Thyroid gland (tissue), 4 donors: ENCODE results near the gene AKT1. TPM values are rescaled to one million over a fixed set of nuclear protein-coding genes. Genes with fewer than 3 reads are reported as not detected.

Source experiments
- DNase-seq, 2 donors: peaks; one replicate each; pipeline ENCODE4 v3.0.0-alpha.2; 2019
- H3K27ac ChIP-seq, 3 donors: fragments of 200-600 bp; sonication (generic); 1 replicate in 2 of 3; 2 replicates in 1 of 3; pipeline ENCODE4 v1.5.1; 2016 to 2019; ENCODE audit warnings: mild to moderate bottlenecking in 1 of 3, moderate library complexity in 1 of 3
- H3K27me3 ChIP-seq: fragments of 200-600 bp; sonication (generic); one replicate; pipeline ENCODE4 v1.5.1; 2019
- H3K36me3 ChIP-seq, 2 donors: fragments of 200-600 bp; sonication (generic); one replicate each; pipeline ENCODE4 v1.5.1; 2016 to 2019
- H3K4me1 ChIP-seq, 2 donors: fragments of 200-600 bp; sonication (generic); one replicate each; pipeline ENCODE4 v1.5.1; 2017 to 2019
- H3K4me3 ChIP-seq, 3 donors: fragments of 200-600 bp; sonication (generic); replicated peaks in 1 of 3; 1 replicate in 2 of 3; 2 replicates in 1 of 3; pipeline ENCODE4 v1.5.1; 2016; ENCODE audit warnings: mild to moderate bottlenecking in 1 of 3
- H3K9me3 ChIP-seq: fragments of 200-600 bp; sonication (generic); one replicate; pipeline ENCODE4 v1.5.1; 2017
- POLR2A ChIP-seq, 2 donors: fragments of 450-650 bp; IDR thresholded peaks; one replicate each; pipeline ENCODE4 v1.6.1; 2017; ENCODE audit warnings: antibody characterized with exemption in 2 of 2, mild to moderate bottlenecking in 2 of 2, moderate library complexity in 1 of 2
- WGBS, 2 donors: methylation state at CpG; one replicate each; pipeline ENCODE4 v1.1.5; 2017; 5-methylcytosine and 5-hydroxymethylcytosine counted together
- intact Hi-C: fragments of 100-400 bp; cut with DNase I; formaldehyde crosslinking; loops from one replicate; pipeline ENCODE4 v1.15.1; 2023
- total RNA-seq, 4 donors: library from RNA; depleted of rRNA; stranded (reverse); fragments of >200 nt; gene quantifications; one replicate each; pipeline ENCODE4 v1.2.3, GENCODE V29; 2016
- TF ChIP-seq, protein P1 (sequence below), 6 experiments: fragments of 200-600 bp in 3 of 6; fragments of 450-650 bp in 3 of 6; sonication (generic) in 3 of 6; IDR thresholded peaks; one replicate each; pipeline ENCODE4 v1.5.1; 2016 to 2019; ENCODE audit warnings: antibody characterized with exemption in 6 of 6, mild to moderate bottlenecking in 2 of 6, inconsistent platforms in 1 of 6, moderate library complexity in 1 of 6

The AKT1 gene
- total RNA-seq, 4 donors from 2014 or later, result 99.8 to 179 (median 152) TPM

DNA sequence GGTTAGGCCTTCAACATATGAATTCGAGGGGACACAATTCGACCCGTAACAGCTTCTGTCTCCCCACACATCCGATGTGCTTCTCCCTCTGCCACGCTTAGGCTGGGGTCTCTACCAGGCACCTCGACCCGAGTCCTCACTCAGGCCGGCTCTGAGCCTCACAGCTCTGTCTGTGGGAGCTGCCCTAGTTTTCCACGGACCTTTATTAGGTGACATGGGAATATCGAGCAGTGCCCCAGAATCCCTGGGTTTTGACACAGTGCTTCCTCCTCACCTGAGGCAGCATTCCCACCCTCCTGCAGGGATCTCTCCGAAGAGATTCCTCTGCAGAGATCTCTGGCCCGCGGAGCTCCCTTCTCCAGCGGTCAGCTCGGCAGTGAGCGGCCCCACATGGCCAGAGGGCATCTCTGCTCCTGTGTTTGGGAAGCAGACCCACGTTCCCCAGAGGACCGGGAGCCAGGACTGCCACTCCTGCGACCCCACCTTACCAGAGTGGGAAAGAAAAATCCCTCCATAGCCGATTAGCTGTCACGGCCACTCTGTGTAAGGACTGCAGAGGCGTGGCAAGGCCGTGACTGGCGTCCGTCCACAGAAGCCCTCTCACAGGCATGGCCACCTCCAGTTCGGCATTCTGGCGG lies 26.5 kb upstream of the AKT1 start:
- H3K36me3 ChIP-seq, result no peaks in the 10 kb centered on the region
- intact Hi-C loops, result loop anchor here (10.0 kb wide), 1 partner anchor 153 kb away; the partner anchor contains the start of gene AHNAK2
- no peak overlapping the region for H3K4me3 ChIP-seq
- DNase-seq, result no peak
- TF ChIP-seq, protein P1, sequence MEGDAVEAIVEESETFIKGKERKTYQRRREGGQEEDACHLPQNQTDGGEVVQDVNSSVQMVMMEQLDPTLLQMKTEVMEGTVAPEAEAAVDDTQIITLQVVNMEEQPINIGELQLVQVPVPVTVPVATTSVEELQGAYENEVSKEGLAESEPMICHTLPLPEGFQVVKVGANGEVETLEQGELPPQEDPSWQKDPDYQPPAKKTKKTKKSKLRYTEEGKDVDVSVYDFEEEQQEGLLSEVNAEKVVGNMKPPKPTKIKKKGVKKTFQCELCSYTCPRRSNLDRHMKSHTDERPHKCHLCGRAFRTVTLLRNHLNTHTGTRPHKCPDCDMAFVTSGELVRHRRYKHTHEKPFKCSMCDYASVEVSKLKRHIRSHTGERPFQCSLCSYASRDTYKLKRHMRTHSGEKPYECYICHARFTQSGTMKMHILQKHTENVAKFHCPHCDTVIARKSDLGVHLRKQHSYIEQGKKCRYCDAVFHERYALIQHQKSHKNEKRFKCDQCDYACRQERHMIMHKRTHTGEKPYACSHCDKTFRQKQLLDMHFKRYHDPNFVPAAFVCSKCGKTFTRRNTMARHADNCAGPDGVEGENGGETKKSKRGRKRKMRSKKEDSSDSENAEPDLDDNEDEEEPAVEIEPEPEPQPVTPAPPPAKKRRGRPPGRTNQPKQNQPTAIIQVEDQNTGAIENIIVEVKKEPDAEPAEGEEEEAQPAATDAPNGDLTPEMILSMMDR (IDR thresholded peaks at IDR 0.05), result no peak
- TF ChIP-seq POLR2A (IDR thresholded peaks at IDR 0.05), result no peak
- 91% methylated on average over 19 to 25 of the region's 27 CpGs for WGBS, 2 donors
- peaks cover 11 to 12% of the 10 kb centered on the region in 2 donors for H3K4me1 ChIP-seq
- H3K27me3 ChIP-seq, result no peaks in the 10 kb centered on the region
- H3K9me3 ChIP-seq, result no peaks in the 10 kb centered on the region
- H3K27ac ChIP-seq, result no peak overlapping the region

DNA sequence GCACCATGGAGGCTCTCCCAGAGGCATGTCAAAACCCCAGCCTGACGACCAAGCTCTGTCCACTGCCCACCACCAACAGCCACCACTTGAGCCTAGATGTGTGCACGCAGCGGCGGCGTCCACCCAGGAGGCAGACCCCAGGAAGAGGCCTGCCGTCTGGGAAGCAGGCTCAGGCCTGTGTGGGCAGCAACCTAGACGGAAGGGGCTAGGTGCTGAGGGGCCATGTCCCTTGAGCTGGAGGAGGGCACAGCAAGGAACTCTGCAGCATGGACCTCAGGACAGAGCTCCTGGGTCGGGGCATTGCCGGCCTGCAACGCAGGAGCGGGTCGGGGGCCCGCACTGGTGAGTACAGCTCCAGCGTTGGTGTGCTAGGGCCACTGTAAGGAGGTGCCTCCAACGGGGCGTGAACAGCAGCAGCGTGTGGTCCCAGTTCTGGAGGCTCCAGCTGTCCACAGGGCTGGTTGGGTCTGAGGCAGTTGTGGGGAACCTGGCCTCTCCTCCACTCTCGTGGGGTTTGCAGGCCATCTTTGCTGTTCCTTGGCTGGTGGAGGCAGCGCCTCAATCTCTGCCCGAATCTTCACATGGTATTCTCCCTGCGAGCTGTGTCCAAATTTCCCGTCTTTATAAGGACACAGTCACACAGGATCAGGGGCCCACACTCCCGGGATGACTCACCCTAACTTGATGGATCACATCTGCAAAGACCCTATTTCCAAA lies 25.8 kb upstream of the AKT1 start:
- no peak for DNase-seq

DNA sequence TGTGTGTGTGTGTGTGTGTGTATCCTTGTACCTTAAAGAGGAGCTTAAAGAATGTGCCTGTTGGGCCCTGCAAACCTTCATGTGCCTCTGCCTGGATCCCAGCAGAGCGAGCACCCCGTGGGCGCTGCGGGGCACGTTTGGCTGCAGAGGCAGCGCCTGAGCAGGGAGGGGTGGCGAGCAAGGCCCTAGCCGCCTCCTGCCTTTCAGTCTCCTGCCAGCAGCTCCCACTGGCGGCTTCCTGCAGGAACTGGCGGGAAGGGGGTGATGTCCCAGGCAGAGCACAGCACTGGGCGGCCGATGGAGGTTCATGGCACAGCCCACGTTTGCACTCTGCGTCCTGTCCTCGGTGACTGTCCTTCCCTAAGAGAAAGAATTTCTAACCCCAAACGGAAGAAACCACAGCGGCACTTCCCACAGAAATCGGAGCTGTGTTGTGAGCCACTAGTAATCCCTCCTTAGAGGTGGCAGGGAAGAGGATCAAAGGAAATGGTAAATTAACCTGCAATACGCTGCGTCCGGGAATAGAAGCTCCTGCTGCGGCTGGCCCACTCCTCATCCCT lies 25.2 kb upstream of the AKT1 start:
- intact Hi-C loops, result loop anchor here (10.0 kb wide), 1 partner anchor 154 kb away; the partner anchor contains the start of gene AHNAK2
- no peaks in the 10 kb centered on the region for H3K9me3 ChIP-seq
- peaks cover 12 to 17% of the 10 kb centered on the region in 2 donors for H3K4me1 ChIP-seq
- H3K27ac ChIP-seq, result no peak overlapping the region
- WGBS, 2 donors, result 12 to 32% methylated on average over 17 to 20 of the region's 22 CpGs
- H3K4me3 ChIP-seq, result no peak overlapping the region
- peak; percentile 74 to 81 for DNase-seq
- no peaks in the 10 kb centered on the region for H3K27me3 ChIP-seq
- no peaks in the 10 kb centered on the region for H3K36me3 ChIP-seq
- no peak for TF ChIP-seq POLR2A (IDR thresholded peaks at IDR 0.05)
- TF ChIP-seq, protein P1 (IDR thresholded peaks at IDR 0.05), result peak in 5 of 6 experiments; percentile 25 to 54 (median 52)

More for the DNA sequence above, 25.8 kb upstream of the AKT1 start:
- intact Hi-C loops, result loop anchor here (10.0 kb wide), 1 partner anchor 153 kb away; the partner anchor contains the start of gene AHNAK2
- Histone ChIP-seq H3K4me3 (no peak overlapping the region), H3K4me1 (peaks cover 16 to 17% of the 10 kb centered on the region in 2 donors), H3K36me3 (no peaks in the 10 kb centered on the region), H3K27ac (no peak overlapping the region), H3K27me3 (no peaks in the 10 kb centered on the region), H3K9me3 (no peaks in the 10 kb centered on the region)
- 90 to 93% methylated on average over 6 to 11 of the region's 23 CpGs for WGBS, 2 donors
- TF ChIP-seq, protein P1 (IDR thresholded peaks at IDR 0.05), result no peak
- no peak for TF ChIP-seq POLR2A (IDR thresholded peaks at IDR 0.05)

DNA sequence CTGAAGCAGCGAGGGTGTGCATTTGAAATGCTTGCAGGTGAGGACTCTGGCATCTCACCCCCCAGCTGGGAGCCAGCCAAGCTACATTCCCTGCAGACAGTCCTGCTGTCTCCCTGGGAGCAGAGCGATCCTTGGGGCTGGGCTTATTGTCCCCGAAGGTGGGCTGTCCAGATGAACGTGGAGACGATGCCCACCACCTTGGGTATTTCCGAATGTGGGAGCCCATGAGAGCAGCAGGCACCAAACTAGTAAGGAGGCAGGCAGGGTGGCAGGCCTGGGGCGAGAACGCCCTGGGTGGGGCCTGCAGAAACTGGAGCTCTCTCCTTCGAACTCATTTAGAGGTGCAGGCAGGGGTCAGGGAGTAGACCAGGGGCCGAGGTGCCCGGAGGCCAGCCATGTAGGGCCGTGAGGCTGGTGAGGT lies 23.8 kb upstream of the AKT1 start:
- H3K27ac ChIP-seq, result no peak overlapping the region
- TF ChIP-seq, protein P1 (IDR thresholded peaks at IDR 0.05), result no peak
- no peak for TF ChIP-seq POLR2A (IDR thresholded peaks at IDR 0.05)
- no peak for DNase-seq
- H3K36me3 ChIP-seq, result no peaks in the 10 kb centered on the region
- intact Hi-C loops, result no loop called here
- H3K4me1 ChIP-seq, result peaks cover 14 to 20% of the 10 kb centered on the region in 2 donors
- H3K4me3 ChIP-seq, result no peak overlapping the region
- no peaks in the 10 kb centered on the region for H3K27me3 ChIP-seq
- 79 to 83% methylated on average over 3 to 12 of the region's 12 CpGs for WGBS, 2 donors
- H3K9me3 ChIP-seq, result no peaks in the 10 kb centered on the region
